Stomach (tissue), 9 donors: Measurements from ENCODE around the gene OGT. TPM values are rescaled to one million over a fixed set of nuclear protein-coding genes. Genes with fewer than 3 reads are reported as not detected.
A peak's percentile ranks its signal among the peaks of the same experiment; 100 is the strongest.
"Not testable (repeated sequence)": the region's sequence is repeated elsewhere in the genome, so short reads cannot be mapped to it uniquely, and the experiment has no call there.

Experiments used
- DNase-seq, 2 donors: peaks; one replicate each; pipeline versions ENCODE4 v3.0.0 to v3.0.0-alpha.2; 2013 to 2019
- H3K27ac ChIP-seq, 5 donors: fragments of 200-600 bp in 4 of 5; sonication (generic) in 4 of 5; one replicate each; pipeline ENCODE4 v1.5.1; 2013 to 2019; ENCODE audit warnings: mild to moderate bottlenecking in 1 of 5, moderate library complexity in 1 of 5
- H3K27me3 ChIP-seq, 3 donors: fragments of 200-600 bp; sonication (generic); one replicate each; pipeline ENCODE4 v1.5.1; 2017 to 2019; ENCODE audit warnings: mixed run types in 1 of 3
- H3K36me3 ChIP-seq, 4 donors: fragments of 200-600 bp; sonication (generic); 1 replicate in 3 of 4; 2 replicates in 1 of 4; pipeline ENCODE4 v1.5.1; 2016 to 2019
- H3K4me1 ChIP-seq, 4 donors: fragments of 200-600 bp; sonication (generic); one replicate each; pipeline ENCODE4 v1.5.1; 2016 to 2019
- H3K4me3 ChIP-seq, 4 donors: fragments of 200-600 bp; sonication (generic) in 3 of 4; one replicate each; pipeline ENCODE4 v1.5.1; 2016 to 2019; ENCODE audit warnings: mild to moderate bottlenecking in 1 of 4
- H3K9me3 ChIP-seq, 4 donors: fragments of 200-600 bp; sonication (generic); one replicate each; pipeline ENCODE4 v1.5.1; 2016 to 2019
- CTCF ChIP-seq, 7 experiments: fragments of 450-650 bp in 4 of 7; fragments of 200-600 bp in 3 of 7; sonication (generic) in 3 of 7; IDR thresholded peaks; one replicate each; pipeline ENCODE4 v1.5.1; 2016 to 2019; ENCODE audit warnings: antibody characterized with exemption in 7 of 7, control low read depth in 2 of 7, mild to moderate bottlenecking in 1 of 7
- EP300 ChIP-seq: sonication (generic); formaldehyde crosslinking; IDR thresholded peaks from one replicate; pipeline ENCODE4 v1.6.1; 2017; ENCODE audit warnings: antibody characterized with exemption
- POLR2A ChIP-seq, 4 donors: fragments of 450-650 bp; IDR thresholded peaks; one replicate each; pipeline ENCODE4 v1.6.1; 2016; ENCODE audit warnings: antibody characterized with exemption in 4 of 4, control low read depth in 2 of 4, mild to moderate bottlenecking in 1 of 4, moderate library complexity in 1 of 4
- POLR2AphosphoS5 ChIP-seq, 3 donors: sonication (generic); formaldehyde crosslinking; IDR thresholded peaks; one replicate each; pipeline ENCODE4 v1.6.1; 2016; ENCODE audit warnings: antibody characterized with exemption in 3 of 3
- WGBS, 5 donors: extraction: QIAGEN DNeasy Blood & Tissue Kit in 3 of 5; methylation state at CpG; one replicate each; pipeline versions ENCODE4 v1.1.5 to v1.1.7; 2013 to 2018; 5-methylcytosine and 5-hydroxymethylcytosine counted together
- intact Hi-C: fragments of 100-400 bp; cut with DNase I; formaldehyde crosslinking; loops from one replicate; pipeline ENCODE4 v1.15.1; 2023; ENCODE audit warnings: low total_unique reads
- polyA plus RNA-seq, 3 donors: library from polyadenylated mRNA; stranded (reverse); fragments of 200-250 nt; gene quantifications; one replicate each; pipeline ENCODE4 v1.2.3, GENCODE V29; 2013
- total RNA-seq, 5 donors: library from RNA; depleted of rRNA; stranded (reverse); fragments of >200 nt; gene quantifications; one replicate each; pipeline versions ENCODE4 v1.1.0 to v1.2.3, GENCODE V29; 2014 to 2016
- donor health status: healthy with polysubstance abuse.
- donor health status: Bipolar disorder and iron deficiency.
- donor health status: healthy.

OGT gene
- total and polyA plus RNA-seq, 8 donors: 9.6 to 303 (median 85.9) TPM

GRCh38 chrX:71586929-71587328, 54.0 kb downstream of the OGT start:
- Histone ChIP-seq H3K27ac (peak overlapping the region in 1 of 5 donors; percentile 8), H3K36me3 (no peaks in the 10 kb centered on the region), H3K27me3 (no peaks in the 10 kb centered on the region), H3K4me1 (no peaks in the 10 kb centered on the region), H3K4me3 (no peak overlapping the region), H3K9me3 (no peaks in the 10 kb centered on the region)
- peak in 1 of 2 donors; percentile 15 for DNase-seq
- WGBS, 5 donors: 47 to 83% (median 67%) methylated on average over 2 of the region's 2 CpGs
- peak in 1 of 3 donors; percentile 49 for TF ChIP-seq POLR2AphosphoS5 (IDR thresholded peaks at IDR 0.05)
- no peak for TF ChIP-seq CTCF (IDR thresholded peaks at IDR 0.05)
- no peak for TF ChIP-seq POLR2A (IDR thresholded peaks at IDR 0.05)
- intact Hi-C loops: no loop called here

- H3K4me3 ChIP-seq, H3K9me3 ChIP-seq, H3K27me3 ChIP-seq, intact Hi-C loops, H3K4me1 ChIP-seq, H3K27ac ChIP-seq, DNase-seq: not testable (repeated sequence)
- peaks cover 0 to 24% (median 16%) of the 10 kb centered on the region in 4 donors for H3K36me3 ChIP-seq
- WGBS, 5 donors: 81 to 96% (median 92%) methylated on average over 5 to 7 of the region's 8 CpGs
These were observed 60.3 kb downstream of the OGT start for GRCh38 chrX:71593210-71593609.

GRCh38 chrX:71599965-71600364, 67.1 kb downstream of the OGT start:
- peaks cover 0 to 88% (median 79%) of the 10 kb centered on the region in 4 donors for H3K36me3 ChIP-seq
- H3K27me3 ChIP-seq: no peaks in the 10 kb centered on the region
- intact Hi-C loops: no loop called here
- H3K9me3 ChIP-seq: peaks cover 0 to 6% (median 0%) of the 10 kb centered on the region in 4 donors
- DNase-seq: no peak
- H3K4me1 ChIP-seq: no peaks in the 10 kb centered on the region
- no peak overlapping the region for H3K4me3 ChIP-seq
- 70 to 89% (median 83%) methylated on average over 2 of the region's 2 CpGs for WGBS, 5 donors
- H3K27ac ChIP-seq: no peak overlapping the region
- no peak for TF ChIP-seq POLR2AphosphoS5 (IDR thresholded peaks at IDR 0.05)
- TF ChIP-seq CTCF (IDR thresholded peaks at IDR 0.05): no peak
- TF ChIP-seq POLR2A (IDR thresholded peaks at IDR 0.05): no peak
- TF ChIP-seq EP300: no peak

- H3K4me3 ChIP-seq: no peak overlapping the region
- peaks cover 0 to 6% (median 0%) of the 10 kb centered on the region in 4 donors for H3K9me3 ChIP-seq
- H3K4me1 ChIP-seq: no peaks in the 10 kb centered on the region
- no peak for DNase-seq
- intact Hi-C loops: no loop called here
- 90 to 97% (median 92%) methylated on average over 30 to 33 of the region's 33 CpGs for WGBS, 5 donors
- TF ChIP-seq EP300: no peak
- TF ChIP-seq CTCF (IDR thresholded peaks at IDR 0.05): no peak
- TF ChIP-seq POLR2A (IDR thresholded peaks at IDR 0.05): no peak
- no peak for TF ChIP-seq POLR2AphosphoS5 (IDR thresholded peaks at IDR 0.05)
- no peaks in the 10 kb centered on the region for H3K27me3 ChIP-seq
- peaks cover 0 to 94% (median 86%) of the 10 kb centered on the region in 4 donors for H3K36me3 ChIP-seq
- H3K27ac ChIP-seq: no peak overlapping the region
These were observed 70.7 kb downstream of the OGT start for GRCh38 chrX:71603618-71604017.

GRCh38 chrX:71604141-71604540, 71.2 kb downstream of the OGT start:
- no peak overlapping the region for H3K27ac ChIP-seq
- H3K4me1 ChIP-seq: no peaks in the 10 kb centered on the region
- TF ChIP-seq EP300 (no peak), POLR2A (IDR thresholded peaks at IDR 0.05) (no peak), POLR2AphosphoS5 (IDR thresholded peaks at IDR 0.05) (no peak), CTCF (IDR thresholded peaks at IDR 0.05) (no peak)
- H3K27me3 ChIP-seq: no peaks in the 10 kb centered on the region
- intact Hi-C loops: no loop called here
- no peak overlapping the region for H3K4me3 ChIP-seq
- H3K36me3 ChIP-seq: peaks cover 0 to 94% (median 86%) of the 10 kb centered on the region in 4 donors
- H3K9me3 ChIP-seq: peaks cover 0 to 6% (median 0%) of the 10 kb centered on the region in 4 donors
- 85 to 96% (median 93%) methylated on average over 10 of the region's 10 CpGs for WGBS, 5 donors
- no peak for DNase-seq
